Stimulated activated CD8-positive, alpha-beta memory T cell treated with anti-CD3 and anti-CD28 coated beads, Interleukin-7, amount 100 ng/mL, for 48 hours (primary cell): Measurements from ENCODE around the gene GSTT4.
"Not testable (repeated sequence)": the region's sequence is repeated elsewhere in the genome, so short reads cannot be mapped to it uniquely, and the experiment has no call there.

Experiments used
- DNase-seq, 2 donors: peaks; one replicate each; pipeline ENCODE4 v3.0.0-alpha.2; 2020; ENCODE audit warnings: low read depth in 1 of 2; ENCODE audit errors: extremely low read depth in 1 of 2

GSTT4 gene

GRCh38 chr22:23954193-23954990 is 50.9 kb downstream of the GSTT4 start:
- not testable (repeated sequence) for DNase-seq

- DNase-seq = not testable (repeated sequence)
Observed at GRCh38 chr22:23953485-23953884, 51.8 kb downstream of the GSTT4 start.

- DNase-seq = not testable (repeated sequence)
Observed at GRCh38 chr22:23952794-23953405, 52.4 kb downstream of the GSTT4 start.

DNA sequence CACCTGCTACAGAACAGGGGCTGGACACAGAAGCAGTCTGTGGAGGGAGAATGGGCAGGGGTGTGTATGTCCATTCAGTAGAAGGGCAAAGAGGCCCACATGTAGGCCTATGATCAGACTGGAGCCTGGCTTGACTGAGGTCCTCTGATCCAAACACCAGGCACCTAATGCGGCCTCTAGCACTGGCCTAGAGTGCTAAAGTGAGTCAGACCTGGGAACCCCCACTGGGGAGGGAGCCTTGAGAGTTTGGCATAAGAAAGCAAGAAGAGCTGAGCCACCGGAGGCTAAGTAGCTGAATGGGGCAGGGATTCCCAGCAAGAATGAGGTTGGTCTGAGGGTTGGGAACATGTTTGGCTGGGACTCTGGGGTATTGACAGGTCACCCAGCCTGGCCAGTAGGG is 53.9 kb downstream of the GSTT4 start:
- DNase-seq = not testable (repeated sequence)

DNA sequence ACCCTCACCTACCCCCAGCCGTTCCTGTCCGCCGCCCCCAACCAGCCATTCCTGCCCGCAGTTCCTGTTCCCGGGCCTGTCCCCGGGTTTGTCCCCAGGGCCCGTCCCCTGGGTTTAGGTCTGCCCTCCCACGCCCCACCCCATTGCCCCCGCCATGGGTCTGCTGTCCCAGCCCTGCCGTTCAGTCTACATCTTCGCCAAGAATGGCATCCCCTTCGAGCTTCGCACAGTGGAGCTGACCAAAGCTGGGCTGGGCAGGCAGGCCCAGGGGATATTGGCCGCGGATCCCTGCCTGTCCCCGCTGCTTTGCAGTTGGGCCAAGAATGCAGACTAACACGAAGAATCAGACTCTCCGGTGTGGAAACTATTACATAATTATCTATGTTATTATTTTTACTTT is 55.5 kb downstream of the GSTT4 start:
- DNase-seq = not testable (repeated sequence)
